ENCODE results near the gene MEF2B.
A peak's percentile ranks its signal among the peaks of the same experiment; 100 is the strongest.
"Not testable (repeated sequence)": the region's sequence is repeated elsewhere in the genome, so short reads cannot be mapped to it uniquely, and the experiment has no call there.

MEF2B gene

GRCh38 chr19:19155495-19156219 lies 14.4 kb downstream of the MEF2B start:
- Mint-ChIP-seq H3K36me3 (ENCODE audit: low read depth) (peaks cover 4% of the 10 kb centered on the region), H3K27ac (no peak overlapping the region), H3K4me1 (ENCODE audit: low read depth) (no peaks in the 10 kb centered on the region), H3K4me3 (no peak overlapping the region), H3K27me3 (ENCODE audit: low read depth) (no peaks in the 10 kb centered on the region), H3K9me3 (no peaks in the 10 kb centered on the region)
- no peak for DNase-seq (ENCODE audit: low spot score)

GRCh38 chr19:19154768-19155494 lies 15.1 kb downstream of the MEF2B start:
- H3K27ac Mint-ChIP-seq: no peak overlapping the region
- H3K4me3 Mint-ChIP-seq: no peak overlapping the region
- no peak for DNase-seq (ENCODE audit: low spot score)
- peaks cover 4% of the 10 kb centered on the region for H3K36me3 Mint-ChIP-seq (ENCODE audit: low read depth)
- no peaks in the 10 kb centered on the region for H3K27me3 Mint-ChIP-seq (ENCODE audit: low read depth)
- no peaks in the 10 kb centered on the region for H3K9me3 Mint-ChIP-seq
- H3K4me1 Mint-ChIP-seq (ENCODE audit: low read depth): no peaks in the 10 kb centered on the region

GRCh38 chr19:19152668-19153384 lies 17.2 kb downstream of the MEF2B start:
- Mint-ChIP-seq H3K4me1 (ENCODE audit: low read depth) (no peaks in the 10 kb centered on the region), H3K4me3 (no peak overlapping the region), H3K27ac (no peak overlapping the region), H3K9me3 (no peaks in the 10 kb centered on the region), H3K27me3 (ENCODE audit: low read depth) (no peaks in the 10 kb centered on the region), H3K36me3 (ENCODE audit: low read depth) (peaks cover 7% of the 10 kb centered on the region)
- no peak for DNase-seq (ENCODE audit: low spot score)

- no peak for DNase-seq (ENCODE audit: low spot score)
- H3K4me1 Mint-ChIP-seq (ENCODE audit: low read depth): no peaks in the 10 kb centered on the region
- H3K4me3 Mint-ChIP-seq: no peak overlapping the region
- H3K36me3 Mint-ChIP-seq (ENCODE audit: low read depth): peaks cover 7% of the 10 kb centered on the region
- H3K27ac Mint-ChIP-seq: no peak overlapping the region
- no peaks in the 10 kb centered on the region for H3K9me3 Mint-ChIP-seq
- no peaks in the 10 kb centered on the region for H3K27me3 Mint-ChIP-seq (ENCODE audit: low read depth)
These were observed 18.6 kb downstream of the MEF2B start for GRCh38 chr19:19151418-19151817.

GRCh38 chr19:19149435-19149834 lies 20.6 kb downstream of the MEF2B start:
- Mint-ChIP-seq H3K9me3 (no peaks in the 10 kb centered on the region), H3K4me3 (no peak overlapping the region), H3K4me1 (ENCODE audit: low read depth) (no peaks in the 10 kb centered on the region), H3K36me3 (ENCODE audit: low read depth) (peaks cover 3% of the 10 kb centered on the region), H3K27me3 (ENCODE audit: low read depth) (no peaks in the 10 kb centered on the region), H3K27ac (no peak overlapping the region)
- no peak for DNase-seq (ENCODE audit: low spot score)

GRCh38 chr19:19148504-19148903 lies 21.6 kb downstream of the MEF2B start:
- DNase-seq (ENCODE audit: low spot score); H3K27me3 Mint-ChIP-seq (ENCODE audit: low read depth); H3K36me3 Mint-ChIP-seq (ENCODE audit: low read depth); H3K27ac Mint-ChIP-seq; H3K4me1 Mint-ChIP-seq (ENCODE audit: low read depth); H3K4me3 Mint-ChIP-seq; H3K9me3 Mint-ChIP-seq: not testable (repeated sequence)

GRCh38 chr19:19147344-19147743 lies 22.7 kb downstream of the MEF2B start:
- H3K9me3 Mint-ChIP-seq: no peaks in the 10 kb centered on the region
- H3K4me3 Mint-ChIP-seq: no peak overlapping the region
- no peaks in the 10 kb centered on the region for H3K4me1 Mint-ChIP-seq (ENCODE audit: low read depth)
- peaks cover 3% of the 10 kb centered on the region for H3K36me3 Mint-ChIP-seq (ENCODE audit: low read depth)
- H3K27me3 Mint-ChIP-seq (ENCODE audit: low read depth): no peaks in the 10 kb centered on the region
- DNase-seq (ENCODE audit: low spot score): no peak
- H3K27ac Mint-ChIP-seq: no peak overlapping the region

GRCh38 chr19:19146865-19147264 lies 23.2 kb downstream of the MEF2B start:
- Mint-ChIP-seq H3K27me3 (ENCODE audit: low read depth) (no peaks in the 10 kb centered on the region), H3K27ac (no peak overlapping the region), H3K4me3 (no peak overlapping the region), H3K4me1 (ENCODE audit: low read depth) (no peaks in the 10 kb centered on the region), H3K36me3 (ENCODE audit: low read depth) (peaks cover 3% of the 10 kb centered on the region), H3K9me3 (no peaks in the 10 kb centered on the region)
- no peak for DNase-seq (ENCODE audit: low spot score)

- H3K4me1 Mint-ChIP-seq (ENCODE audit: low read depth): no peaks in the 10 kb centered on the region
- peaks cover 3% of the 10 kb centered on the region for H3K36me3 Mint-ChIP-seq (ENCODE audit: low read depth)
- H3K4me3 Mint-ChIP-seq: no peak overlapping the region
- no peaks in the 10 kb centered on the region for H3K9me3 Mint-ChIP-seq
- H3K27me3 Mint-ChIP-seq (ENCODE audit: low read depth): no peaks in the 10 kb centered on the region
- DNase-seq (ENCODE audit: low spot score): peak; percentile 78
- no peak overlapping the region for H3K27ac Mint-ChIP-seq
These were observed 24.1 kb downstream of the MEF2B start for GRCh38 chr19:19145684-19146608.

- Mint-ChIP-seq H3K4me1 (ENCODE audit: low read depth) (no peaks in the 10 kb centered on the region), H3K4me3 (no peak overlapping the region), H3K27ac (no peak overlapping the region), H3K36me3 (ENCODE audit: low read depth) (peaks cover 3% of the 10 kb centered on the region), H3K9me3 (no peaks in the 10 kb centered on the region), H3K27me3 (ENCODE audit: low read depth) (no peaks in the 10 kb centered on the region)
- no peak for DNase-seq (ENCODE audit: low spot score)
These were observed 24.8 kb downstream of the MEF2B start for GRCh38 chr19:19145281-19145680.

GRCh38 chr19:19142347-19142746 lies 27.7 kb downstream of the MEF2B start:
- no peaks in the 10 kb centered on the region for H3K36me3 Mint-ChIP-seq (ENCODE audit: low read depth)
- no peak for DNase-seq (ENCODE audit: low spot score)
- H3K9me3 Mint-ChIP-seq: no peaks in the 10 kb centered on the region
- no peaks in the 10 kb centered on the region for H3K27me3 Mint-ChIP-seq (ENCODE audit: low read depth)
- H3K4me1 Mint-ChIP-seq (ENCODE audit: low read depth): peaks cover 13% of the 10 kb centered on the region
- H3K27ac Mint-ChIP-seq: no peak overlapping the region
- H3K4me3 Mint-ChIP-seq: no peak overlapping the region

GRCh38 chr19:19140476-19140875 lies 29.6 kb downstream of the MEF2B start:
- DNase-seq (ENCODE audit: low spot score): no peak
- no peaks in the 10 kb centered on the region for H3K9me3 Mint-ChIP-seq
- peaks cover 17% of the 10 kb centered on the region for H3K4me1 Mint-ChIP-seq (ENCODE audit: low read depth)
- no peaks in the 10 kb centered on the region for H3K27me3 Mint-ChIP-seq (ENCODE audit: low read depth)
- no peaks in the 10 kb centered on the region for H3K36me3 Mint-ChIP-seq (ENCODE audit: low read depth)
- no peak overlapping the region for H3K4me3 Mint-ChIP-seq
- H3K27ac Mint-ChIP-seq: no peak overlapping the region

GRCh38 chr19:19139876-19140229 lies 30.2 kb downstream of the MEF2B start:
- Mint-ChIP-seq H3K4me3 (no peak overlapping the region), H3K4me1 (ENCODE audit: low read depth) (peaks cover 20% of the 10 kb centered on the region), H3K27ac (peak overlapping the region; percentile 20)

More at GRCh38 chr19:19139876-19140229, 30.2 kb downstream of the MEF2B start:
- H3K36me3 Mint-ChIP-seq (ENCODE audit: low read depth): no peaks in the 10 kb centered on the region
- DNase-seq (ENCODE audit: low spot score): no peak
- H3K9me3 Mint-ChIP-seq: no peaks in the 10 kb centered on the region
- no peaks in the 10 kb centered on the region for H3K27me3 Mint-ChIP-seq (ENCODE audit: low read depth)

All from T-helper 2 cell treated with Interferon-gamma antibody and Interleukin-4, amounts not matched to agents 5 μg/mL and 100 μg/mL, for 36 hours (primary cell).